ENCODE measurements around the gene ADD2.
A peak's percentile ranks its signal among the peaks of the same experiment; 100 is the strongest.
"Not testable (repeated sequence)": the region's sequence is repeated elsewhere in the genome, so short reads cannot be mapped to it uniquely, and the experiment has no call there.

ADD2 gene

GRCh38 chr2:70767699-70768589 lies at the start of gene ADD2:
Gene ADD2 (minus strand): TSS chr2:70768200. CDS start chr2:70706408, 61,792 bp downstream.
- peak; percentile 54 to 91 (median 90) for DNase-seq

- no peak for DNase-seq
These were observed 49.4 kb upstream of the ADD2 start for GRCh38 chr2:70817284-70817954.

- DNase-seq, result no peak
These were observed 48.7 kb upstream of the ADD2 start for GRCh38 chr2:70816726-70817125.

GRCh38 chr2:70808983-70809958 lies 41.3 kb upstream of the ADD2 start:
- DNase-seq, result no peak

GRCh38 chr2:70807828-70808118 lies 39.8 kb upstream of the ADD2 start:
- DNase-seq, result no peak

GRCh38 chr2:70807102-70807827 lies 39.3 kb upstream of the ADD2 start:
- DNase-seq, result peak in 1 of 3 experiments; percentile 20

GRCh38 chr2:70806620-70807019 lies 38.6 kb upstream of the ADD2 start:
- DNase-seq, result no peak

GRCh38 chr2:70806013-70806412 lies 38.0 kb upstream of the ADD2 start:
- DNase-seq, result peak; percentile 26 to 93 (median 67)

GRCh38 chr2:70801607-70802263 lies 33.7 kb upstream of the ADD2 start:
- no peak for DNase-seq

GRCh38 chr2:70799706-70800105 lies 31.7 kb upstream of the ADD2 start:
- no peak for DNase-seq

- not testable (repeated sequence) for DNase-seq
These were observed 30.0 kb upstream of the ADD2 start for GRCh38 chr2:70797996-70798395.

- no peak for DNase-seq
These were observed 29.5 kb upstream of the ADD2 start for GRCh38 chr2:70797506-70797905.

- no peak for DNase-seq
These were observed 28.3 kb upstream of the ADD2 start for GRCh38 chr2:70796262-70796661.

GRCh38 chr2:70795164-70795995 lies 27.4 kb upstream of the ADD2 start:
- no peak for DNase-seq

GRCh38 chr2:70793450-70793849 lies 25.4 kb upstream of the ADD2 start:
- peak in 1 of 3 experiments; percentile 17 for DNase-seq

GRCh38 chr2:70790136-70790828 lies 22.3 kb upstream of the ADD2 start, which contains the start of gene FIGLA:
Gene FIGLA (minus strand): TSS chr2:70790643. CDS start chr2:70790638, 5 bp downstream.
- peak in 2 of 3 experiments; percentile 41 to 47 for DNase-seq

GRCh38 chr2:70789304-70790135 lies 21.5 kb upstream of the ADD2 start:
- DNase-seq, result peak; percentile 52 to 86 (median 76)

GRCh38 chr2:70785137-70785911 lies 17.3 kb upstream of the ADD2 start:
- peak; percentile 29 to 69 (median 33) for DNase-seq

Measured in NCI-H1417 (cell line).